Suppressor macrophage treated with lipopolysaccharide for 1 hour (primary cell): ENCODE results near the gene CALCOCO2.
"Not testable (repeated sequence)": the region's sequence is repeated elsewhere in the genome, so short reads cannot be mapped to it uniquely, and the experiment has no call there.

ENCODE experiments used
- DNase-seq, 3 donors: peaks; one replicate each; pipeline ENCODE4 v3.0.0-alpha.2; 2020 to 2022

CALCOCO2 gene, protein sequence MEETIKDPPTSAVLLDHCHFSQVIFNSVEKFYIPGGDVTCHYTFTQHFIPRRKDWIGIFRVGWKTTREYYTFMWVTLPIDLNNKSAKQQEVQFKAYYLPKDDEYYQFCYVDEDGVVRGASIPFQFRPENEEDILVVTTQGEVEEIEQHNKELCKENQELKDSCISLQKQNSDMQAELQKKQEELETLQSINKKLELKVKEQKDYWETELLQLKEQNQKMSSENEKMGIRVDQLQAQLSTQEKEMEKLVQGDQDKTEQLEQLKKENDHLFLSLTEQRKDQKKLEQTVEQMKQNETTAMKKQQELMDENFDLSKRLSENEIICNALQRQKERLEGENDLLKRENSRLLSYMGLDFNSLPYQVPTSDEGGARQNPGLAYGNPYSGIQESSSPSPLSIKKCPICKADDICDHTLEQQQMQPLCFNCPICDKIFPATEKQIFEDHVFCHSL

GRCh38 chr17:48830840-48831548 is at the start of gene CALCOCO2:
TSS of gene CALCOCO2 (plus strand) at chr17:48831035. CDS start at chr17:48841708, 10,673 bp downstream.
- DNase-seq, result peak; percentile 97 to 100 (median 99)

DNA sequence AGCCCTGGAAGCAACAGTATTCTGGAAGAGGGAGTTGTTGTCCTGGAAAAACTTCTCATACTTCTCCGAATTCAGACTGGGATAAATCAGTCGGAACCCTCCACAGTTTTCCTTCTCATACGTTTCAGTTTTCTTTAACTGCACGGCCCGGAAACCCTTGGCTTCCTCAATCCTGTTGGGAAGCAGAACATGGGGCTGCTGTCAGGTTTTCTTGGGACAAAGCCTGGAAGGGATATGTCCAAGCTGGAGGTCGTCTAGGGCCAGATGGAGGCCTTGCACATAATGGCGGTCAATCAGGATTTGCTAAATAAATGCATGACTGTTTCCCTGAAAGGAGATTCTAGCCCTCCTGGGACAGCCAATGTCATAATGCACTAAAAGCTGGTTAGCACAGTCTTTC is 43.0 kb upstream of the CALCOCO2 start:
- no peak for DNase-seq

- DNase-seq, result no peak
These were observed 40.2 kb upstream of the CALCOCO2 start for GRCh38 chr17:48790607-48791127.

DNA sequence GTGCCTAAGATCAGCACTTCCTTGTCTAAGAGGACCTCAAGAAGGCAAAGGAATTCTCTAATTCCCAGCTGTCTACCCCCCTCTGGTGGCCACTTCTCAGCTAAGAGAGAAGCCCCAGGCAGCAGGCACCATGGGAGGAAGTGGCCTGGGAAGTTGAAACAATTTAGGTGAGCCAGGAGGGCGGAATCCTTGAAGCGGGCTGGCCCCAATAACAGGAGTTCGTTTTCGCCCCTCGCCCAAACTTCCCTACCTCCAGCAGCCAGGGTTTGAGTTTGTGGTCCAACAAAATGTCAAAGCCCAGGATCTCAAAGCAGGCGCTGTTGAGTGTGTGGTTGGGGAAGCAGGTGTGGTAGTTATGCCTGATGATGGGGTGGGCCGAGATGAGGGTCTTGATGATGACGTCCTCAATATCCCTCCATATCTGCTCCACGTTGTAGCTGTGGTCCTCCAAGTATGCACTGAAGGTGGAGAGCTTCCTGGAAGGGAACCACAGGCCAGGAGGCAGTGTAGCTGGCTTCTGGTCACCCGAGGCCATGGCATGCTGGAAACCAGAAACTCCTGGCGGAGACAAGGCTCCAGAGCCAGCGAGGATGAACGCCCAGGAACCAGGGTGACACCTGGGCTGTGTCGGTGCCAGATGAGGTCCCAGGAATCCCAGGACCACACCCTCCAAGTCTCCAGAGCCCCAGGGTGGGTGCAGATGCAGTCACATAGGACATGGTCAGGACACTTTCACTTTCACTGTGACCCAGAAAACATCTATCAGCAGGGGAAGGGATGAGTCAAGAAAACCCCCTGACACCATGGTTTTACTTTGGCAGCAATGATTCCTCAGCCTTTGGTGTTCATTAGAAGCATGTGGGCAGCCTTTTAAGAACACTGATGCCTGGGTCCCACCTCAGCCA is 39.5 kb upstream of the CALCOCO2 start:
- DNase-seq, result peak; percentile 89 to 94 (median 92)

DNA sequence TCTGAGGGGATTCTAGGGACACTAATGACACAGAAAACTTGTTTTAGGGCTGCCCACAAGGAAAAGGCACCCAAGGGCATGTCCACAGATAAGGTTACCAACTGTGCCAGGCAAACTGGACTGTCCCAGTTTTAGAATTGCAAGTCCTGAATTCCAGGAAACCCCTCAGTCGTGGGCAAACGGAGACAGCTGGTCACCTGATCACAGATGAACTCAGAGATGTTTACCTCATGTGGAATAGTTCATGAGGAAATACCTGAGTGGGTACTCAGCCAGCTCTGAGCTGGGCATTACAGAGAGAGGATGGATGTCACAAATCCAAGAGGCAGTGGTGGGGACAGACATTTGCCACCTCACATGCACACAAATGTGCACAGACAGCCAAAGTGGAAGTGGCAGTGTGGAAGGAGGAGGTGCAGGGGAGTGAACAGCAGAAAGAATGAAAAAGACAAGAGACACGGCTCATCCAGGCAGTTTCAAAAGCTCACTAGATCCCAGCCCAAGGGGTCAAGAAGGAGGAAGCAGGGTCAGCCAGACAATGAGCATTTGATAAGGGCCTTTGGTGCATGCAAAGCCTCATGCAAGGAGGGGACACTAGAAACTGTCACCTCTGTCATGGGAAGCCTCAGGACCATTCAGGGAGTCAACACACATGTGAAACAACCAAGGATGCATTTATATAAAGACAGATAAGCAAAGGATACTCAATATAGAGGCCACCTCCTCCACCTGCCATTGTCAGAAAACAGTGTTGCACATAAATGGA is 38.6 kb upstream of the CALCOCO2 start:
- no peak for DNase-seq

- DNase-seq, result no peak
These were observed 35.2 kb upstream of the CALCOCO2 start for GRCh38 chr17:48795444-48796162.

GRCh38 chr17:48796163-48796522 is 34.7 kb upstream of the CALCOCO2 start:
- peak; percentile 24 to 53 (median 36) for DNase-seq

DNA sequence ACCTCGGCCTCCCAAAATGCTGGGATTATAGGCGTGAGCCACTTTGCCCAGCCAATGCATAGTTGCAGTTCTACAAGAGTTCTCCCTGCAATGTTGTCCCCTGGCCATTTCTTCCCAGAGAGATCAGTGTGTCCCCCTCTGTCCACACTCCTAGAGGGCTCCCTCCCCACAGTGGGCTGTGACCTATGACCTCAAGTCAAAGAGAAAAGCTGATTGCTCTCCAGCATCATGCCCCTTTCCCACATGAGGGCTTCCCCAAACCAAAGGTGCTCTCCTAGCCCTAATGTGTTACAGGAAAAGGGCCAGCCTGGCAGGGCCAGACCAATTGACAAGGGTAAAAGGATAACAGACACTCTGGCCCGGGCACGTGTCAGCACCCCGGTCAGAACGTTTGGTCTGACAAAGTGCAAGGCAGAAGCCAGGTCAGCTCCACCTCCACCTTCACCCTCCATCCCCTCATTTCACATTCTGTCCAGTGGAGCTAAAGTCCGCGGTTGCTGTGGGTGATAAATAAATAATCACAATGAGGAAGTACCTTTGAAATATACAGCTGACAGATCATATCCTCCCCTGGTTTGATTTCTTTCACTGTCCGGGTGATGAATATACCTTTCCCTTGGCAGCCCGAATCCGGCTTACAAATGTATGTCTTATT is 31.6 kb upstream of the CALCOCO2 start:
- DNase-seq, result no peak

DNA sequence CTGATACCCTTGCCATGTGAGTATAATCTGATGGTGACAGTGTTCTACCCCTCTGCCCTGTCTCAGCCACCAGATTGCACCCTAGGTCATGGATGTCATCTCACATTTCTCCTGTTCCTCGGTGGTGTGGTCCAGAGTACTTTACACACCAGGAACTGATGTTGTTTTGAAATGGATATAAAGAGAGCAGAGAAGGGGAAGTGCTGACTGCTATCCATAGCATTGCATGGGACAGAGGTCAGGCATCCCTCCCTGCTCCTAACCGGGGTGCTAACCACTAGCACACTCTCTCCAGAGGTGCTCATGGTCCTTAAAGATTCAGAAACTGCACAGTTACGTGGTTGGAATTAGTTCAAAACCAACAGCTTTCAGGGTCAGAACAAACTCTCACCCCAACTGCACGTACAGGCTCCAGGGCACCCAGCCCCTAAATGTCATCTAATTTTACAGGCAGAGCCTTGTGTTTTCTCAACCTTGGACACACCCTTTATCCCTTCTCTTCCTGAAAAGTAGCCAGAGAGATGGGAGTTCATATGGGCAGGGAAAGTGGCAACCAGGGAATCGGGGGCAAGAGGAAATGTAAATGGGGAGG is 30.1 kb upstream of the CALCOCO2 start:
- DNase-seq, result no peak

DNA sequence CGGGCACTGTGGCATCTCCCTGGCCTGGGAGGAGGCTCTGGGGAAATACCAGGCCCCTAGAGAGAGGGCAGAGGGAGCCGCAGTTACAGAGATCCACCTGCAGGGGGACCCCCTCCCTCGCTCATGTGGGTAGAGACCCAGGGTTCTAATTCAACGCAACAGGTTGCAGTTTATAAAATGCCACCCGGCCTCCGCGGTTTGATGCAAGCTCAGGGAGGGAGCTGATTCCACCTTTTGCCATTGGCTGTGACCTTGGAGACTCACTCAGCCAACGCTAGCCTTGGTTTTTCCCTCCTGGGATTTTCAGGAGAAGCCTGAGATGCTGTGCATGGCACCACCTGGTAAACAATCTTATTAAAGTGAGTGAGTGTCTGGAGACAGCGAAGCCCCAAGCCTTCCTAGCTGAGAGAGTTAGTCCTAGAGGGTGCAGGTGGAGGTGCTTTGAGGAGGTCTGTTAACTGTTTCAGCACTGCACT is 25.9 kb upstream of the CALCOCO2 start:
- peak; percentile 62 to 76 (median 71) for DNase-seq

DNA sequence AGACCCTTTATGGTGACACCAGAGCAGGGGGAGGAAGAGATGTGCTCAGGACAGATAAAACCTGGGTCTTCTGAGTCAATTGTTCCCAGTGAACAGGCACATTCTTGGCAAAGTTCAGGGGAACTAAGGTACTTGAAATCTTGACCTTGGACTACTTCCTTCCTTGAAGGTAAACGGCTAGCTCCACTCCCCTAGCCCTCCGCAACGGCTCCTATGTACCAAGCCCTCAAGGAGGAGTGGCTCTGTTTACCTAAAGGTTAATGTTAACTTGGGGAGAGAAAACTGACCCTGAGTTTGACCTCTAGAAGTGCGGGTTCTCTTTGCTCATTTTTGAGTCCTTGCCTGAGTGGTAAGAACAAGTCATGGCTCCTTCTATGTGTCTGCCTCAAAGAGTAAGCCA is 21.7 kb upstream of the CALCOCO2 start:
- no peak for DNase-seq

DNA sequence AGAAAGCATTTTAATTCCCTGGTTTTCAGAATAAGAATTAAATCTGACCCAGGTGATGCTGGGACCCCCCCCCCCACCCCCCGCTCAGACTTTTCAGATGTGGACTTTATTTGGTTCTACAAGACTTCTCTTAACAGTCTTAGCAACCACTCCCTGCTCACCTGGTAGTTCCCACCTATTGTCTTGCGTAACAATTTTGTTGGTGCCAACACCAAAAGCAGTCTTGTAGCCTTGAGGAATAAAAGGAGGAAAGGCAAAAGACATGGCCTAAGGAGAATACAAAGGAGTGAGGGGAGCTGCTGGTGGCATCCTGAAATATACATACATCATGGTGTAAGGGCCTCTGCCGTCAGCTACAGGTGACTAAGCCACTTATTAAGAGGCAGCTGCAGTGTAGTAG is 18.8 kb upstream of the CALCOCO2 start:
- DNase-seq, result no peak

GRCh38 chr17:48814504-48814903 is 16.3 kb upstream of the CALCOCO2 start:
- DNase-seq, result peak; percentile 64 to 83 (median 77)

GRCh38 chr17:48815311-48815710 is 15.5 kb upstream of the CALCOCO2 start:
- no peak for DNase-seq

GRCh38 chr17:48816438-48816773 is 14.4 kb upstream of the CALCOCO2 start:
- DNase-seq, result no peak

DNA sequence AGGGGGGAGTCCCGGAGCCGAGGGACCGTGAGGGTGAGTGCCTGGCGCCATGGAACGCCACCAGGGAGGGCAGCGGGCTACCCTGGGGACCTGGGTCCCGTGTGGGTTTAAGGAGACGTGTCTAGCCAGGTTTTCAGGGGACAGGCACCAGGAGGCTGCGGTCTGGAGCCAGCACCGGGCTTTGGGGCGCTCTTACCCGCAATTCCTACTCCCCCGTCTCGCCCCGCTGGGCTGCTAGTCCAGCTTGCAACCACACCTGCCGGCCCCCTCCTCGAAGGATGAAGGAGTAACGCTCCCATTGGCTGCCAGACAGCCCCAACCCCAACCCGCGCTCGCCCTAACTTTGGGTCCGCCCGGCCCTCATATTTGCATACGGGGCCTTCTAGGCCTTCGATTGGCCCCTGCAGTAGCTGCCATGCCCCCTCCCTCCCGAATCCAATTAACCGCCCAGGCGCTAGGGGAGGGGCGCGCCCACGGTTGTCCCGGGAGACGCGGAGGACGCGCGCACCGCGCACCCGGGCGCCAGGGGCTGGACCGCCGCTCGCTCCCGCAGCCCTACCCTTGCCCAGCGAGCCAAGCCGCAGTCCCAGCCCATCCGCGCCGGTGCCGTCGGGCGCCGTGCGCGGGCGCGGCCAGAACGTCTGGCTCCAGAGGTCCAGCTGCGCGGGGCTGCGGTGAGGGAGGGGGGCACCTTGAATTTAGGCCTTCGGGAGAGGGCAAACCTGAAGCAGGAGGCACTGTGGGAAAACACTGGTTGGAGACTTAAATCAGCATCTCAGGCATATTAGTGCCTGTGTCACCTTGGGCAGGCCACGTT is 13.9 kb upstream of the CALCOCO2 start, which contains the start of gene TTLL6:
Gene TTLL6 (minus strand): TSS at position 456 of the 817 bp plus-strand sequence. CDS start 157 bp downstream, at position 299.
- DNase-seq, result peak; percentile 34 to 60 (median 44)

- DNase-seq, result no peak
These were observed 12.4 kb upstream of the CALCOCO2 start for GRCh38 chr17:48818361-48818841.

- DNase-seq, result no peak
These were observed 11.4 kb upstream of the CALCOCO2 start for GRCh38 chr17:48819466-48819865.

GRCh38 chr17:48820936-48821335 is 9.9 kb upstream of the CALCOCO2 start:
- not testable (repeated sequence) for DNase-seq
